HG03139 (cell line): ENCODE results near the gene CD99.
"Not testable (repeated sequence)": the region's sequence is repeated elsewhere in the genome, so short reads cannot be mapped to it uniquely, and the experiment has no call there.

Experiments used
- ATAC-seq: cut with Tn5 transposase; IDR thresholded peaks from one replicate; pipeline ENCODE4 v1.9.1; 2021; ENCODE audit not compliant: unreplicated experiment

Gene CD99

DNA sequence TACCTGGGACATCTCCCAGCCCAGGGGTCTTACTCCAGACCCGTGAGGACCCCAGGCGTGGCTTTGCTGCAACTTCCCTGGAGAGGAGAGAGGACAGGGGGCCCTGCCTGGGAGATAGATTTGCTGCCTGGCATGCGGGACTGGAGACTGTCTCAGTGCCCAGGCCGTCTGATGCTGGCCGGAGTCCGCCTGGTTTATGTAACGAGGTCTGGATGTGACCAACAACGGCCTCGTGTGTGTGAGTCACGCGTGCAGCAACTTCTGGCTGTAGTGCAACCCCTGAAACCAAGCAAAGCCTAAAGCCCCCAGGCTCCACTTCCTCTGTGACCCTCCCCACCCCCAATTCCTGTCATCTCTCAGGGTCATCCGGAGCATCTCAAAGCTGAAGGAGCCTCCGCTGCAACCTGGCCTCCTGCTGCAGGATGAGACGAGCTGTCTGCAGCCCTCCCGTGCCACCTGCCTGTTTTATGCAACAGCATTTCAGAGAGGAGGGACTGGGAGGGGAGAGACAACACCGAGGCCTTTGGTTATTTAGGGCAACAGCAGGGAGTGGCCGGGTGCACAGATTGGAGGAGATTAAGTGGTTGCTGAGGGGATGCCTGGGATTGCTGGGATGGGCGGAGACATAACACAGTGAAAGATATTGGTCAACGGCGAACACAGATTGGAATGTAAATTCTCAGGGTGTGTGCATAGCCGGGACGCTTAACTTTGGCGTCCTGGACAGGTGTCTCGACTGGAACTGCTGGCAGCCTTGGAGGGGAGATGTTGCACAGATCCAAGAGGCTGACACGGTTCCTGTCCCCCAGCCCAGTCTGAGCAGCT is 76.7 kb downstream of the CD99 start:
- ATAC-seq: no peak

GRCh38 chrX:2769615-2770014 is 78.5 kb downstream of the CD99 start:
- no peak for ATAC-seq

DNA sequence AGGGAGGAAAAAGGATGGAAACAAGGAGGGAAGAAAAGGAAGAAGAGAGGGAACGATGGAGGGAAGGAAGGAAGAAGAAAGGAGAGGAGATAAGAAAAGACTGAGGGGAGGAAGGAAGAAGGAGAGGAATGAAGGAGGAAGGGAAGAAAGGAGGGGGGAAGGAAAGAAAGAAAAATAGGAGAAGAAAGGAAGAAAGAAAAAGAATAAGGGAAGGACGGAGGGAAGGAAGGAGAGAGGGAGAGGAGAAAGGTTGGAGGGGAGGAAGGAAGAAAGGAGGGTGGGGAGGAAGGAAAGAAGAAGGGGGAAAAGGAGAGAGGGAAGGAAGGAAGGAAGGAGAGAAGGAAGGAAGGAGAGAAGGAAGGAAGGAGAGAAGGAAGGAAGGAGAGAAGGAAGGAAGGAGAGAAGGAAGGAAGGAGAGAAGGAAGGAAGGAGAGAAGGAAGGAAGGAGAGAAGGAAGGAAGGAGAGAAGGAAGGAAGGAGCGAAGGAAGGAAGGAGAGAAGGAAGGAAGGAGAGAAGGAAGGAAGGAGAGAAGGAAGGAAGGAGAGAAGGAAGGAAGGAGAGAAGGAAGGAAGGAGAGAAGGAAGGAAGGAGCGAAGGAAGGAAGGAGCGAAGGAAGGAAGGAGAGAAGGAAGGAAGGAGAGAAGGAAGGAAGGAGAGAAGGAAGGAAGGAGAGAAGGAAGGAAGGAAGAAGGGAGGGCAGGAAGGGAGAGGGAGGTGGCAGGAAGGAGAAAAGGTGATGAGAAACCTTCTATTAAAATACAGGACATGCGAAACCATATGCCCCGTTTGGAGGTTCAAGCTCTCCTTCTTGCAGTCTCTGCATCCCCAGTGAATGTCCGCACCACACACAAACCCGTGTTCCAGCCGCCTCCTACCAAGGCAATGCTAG is 82.3 kb downstream of the CD99 start:
- ATAC-seq: not testable (repeated sequence)

- ATAC-seq: no peak
Observed at GRCh38 chrX:2774057-2774456, 83.0 kb downstream of the CD99 start.

GRCh38 chrX:2774776-2775175 is 83.7 kb downstream of the CD99 start:
- ATAC-seq: no peak

DNA sequence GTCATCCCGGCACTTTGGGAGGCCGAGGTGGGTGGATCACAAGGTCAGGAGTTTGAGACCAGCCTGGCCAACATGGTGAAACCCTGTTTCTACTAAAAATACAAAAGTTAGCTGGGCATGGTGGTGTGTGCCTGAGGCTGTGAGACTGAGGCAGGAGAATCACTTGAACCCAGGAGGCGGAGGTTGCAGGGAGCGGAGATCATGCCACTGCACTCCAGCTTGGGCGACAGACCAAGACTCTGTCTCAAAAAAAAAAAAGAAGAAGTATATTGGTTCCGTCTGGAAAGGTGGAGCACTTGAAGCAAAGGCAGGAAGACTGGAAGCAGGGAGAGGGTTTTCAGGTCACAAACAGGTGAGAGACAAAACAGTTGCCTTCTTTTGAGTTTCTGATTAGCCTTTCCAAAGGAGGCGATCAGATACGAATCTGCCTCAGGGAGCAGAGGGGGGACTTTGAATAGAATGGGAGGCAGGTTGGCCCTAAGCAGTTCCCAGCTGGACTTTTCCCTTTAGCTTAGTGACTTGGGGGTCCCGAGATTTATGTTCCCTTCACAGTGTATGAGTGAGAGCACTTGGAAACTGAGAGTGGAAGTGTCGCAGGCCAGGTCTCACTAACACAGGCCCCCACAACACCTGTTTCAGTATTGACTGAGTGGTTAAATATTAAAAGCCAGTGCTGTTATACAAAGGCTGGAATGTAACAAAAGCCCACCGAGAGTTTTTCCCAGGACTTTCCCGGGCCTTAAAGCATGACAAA is 89.6 kb downstream of the CD99 start:
- ATAC-seq: peak; percentile 63

DNA sequence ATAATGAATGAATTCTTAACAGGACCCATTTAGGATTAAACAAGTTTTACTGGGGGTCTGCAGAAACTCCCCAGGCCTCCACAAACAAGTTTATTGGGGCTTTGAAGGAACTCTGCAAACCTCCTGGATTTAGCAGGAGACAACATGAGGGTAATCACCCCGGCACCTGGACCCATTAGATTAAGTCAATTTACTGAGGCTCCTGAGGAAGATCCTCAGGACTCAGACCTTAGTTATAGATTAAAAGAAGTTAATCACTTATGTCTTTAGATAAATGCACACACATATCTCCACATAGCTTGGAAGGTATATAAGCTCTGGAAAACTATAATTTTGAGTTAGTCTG is 90.1 kb downstream of the CD99 start:
- no peak for ATAC-seq

- ATAC-seq: no peak
Observed at GRCh38 chrX:2781698-2782097, 90.6 kb downstream of the CD99 start.

- ATAC-seq: no peak
Observed at GRCh38 chrX:2782171-2782570, 91.1 kb downstream of the CD99 start.

GRCh38 chrX:2782778-2783177 is 91.7 kb downstream of the CD99 start:
- no peak for ATAC-seq

- ATAC-seq: no peak
Observed at GRCh38 chrX:2784026-2784425, 92.9 kb downstream of the CD99 start.

GRCh38 chrX:2785538-2785937 is 94.4 kb downstream of the CD99 start:
- ATAC-seq: no peak

DNA sequence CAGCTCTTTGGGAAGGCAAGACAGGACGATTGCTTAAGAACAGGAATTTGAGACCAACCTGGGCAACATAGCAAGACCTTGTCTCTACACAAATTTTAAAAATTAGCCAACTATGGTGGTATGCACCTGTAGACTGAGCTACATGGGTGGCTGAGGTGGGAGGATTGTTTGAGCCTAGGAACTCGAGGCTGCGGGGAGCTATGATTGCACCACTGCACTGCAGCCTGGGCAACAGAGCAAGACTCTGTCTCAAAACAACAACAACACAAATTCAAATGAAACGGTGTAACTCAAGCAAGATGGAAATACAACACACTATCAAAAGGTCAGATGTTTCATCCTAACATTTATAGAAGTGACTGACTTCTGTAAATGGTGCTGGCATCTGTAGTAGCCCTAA is 97.9 kb downstream of the CD99 start:
- no peak for ATAC-seq

DNA sequence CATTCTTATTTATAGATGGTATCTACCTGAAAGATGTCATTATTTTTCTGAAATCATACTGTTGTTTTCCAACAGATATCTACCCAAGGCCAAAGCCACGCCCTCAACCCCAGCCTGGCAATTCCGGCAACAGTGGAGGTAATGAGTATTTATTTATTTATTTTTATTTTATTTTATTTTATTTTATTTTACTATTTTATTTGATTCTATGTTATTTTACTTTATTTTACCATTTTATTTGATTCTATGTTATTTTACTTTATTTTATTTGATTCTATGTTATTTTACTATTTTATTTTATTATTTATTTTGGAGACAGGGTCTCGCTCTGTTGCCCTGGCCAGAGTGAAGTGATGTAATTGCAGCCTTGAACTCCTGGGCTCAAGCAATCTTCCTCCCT is 98.5 kb downstream of the CD99 start:
- ATAC-seq: no peak
